ENCODE data around the gene DCP1A.

The DCP1A gene

DNA sequence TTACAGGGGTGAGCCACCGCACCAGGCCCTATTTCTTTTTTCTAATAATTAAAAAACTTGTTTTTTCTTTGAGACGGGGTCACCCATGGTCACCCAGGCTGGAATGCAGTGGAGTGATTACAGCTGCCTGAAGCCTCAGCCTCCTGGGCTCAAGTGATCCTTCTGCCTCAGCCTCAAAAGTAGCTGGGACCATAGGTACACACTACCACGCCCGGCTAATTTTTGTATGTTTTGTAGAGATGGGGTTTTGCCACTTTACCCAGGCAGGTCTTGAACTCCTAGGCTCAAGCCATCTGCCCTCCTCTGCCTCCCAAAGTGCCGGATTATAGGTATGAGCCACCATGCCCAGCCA is 90.7 kb downstream of the DCP1A start:
- Histone ChIP-seq H3K79me2 (ENCODE audit: insufficient read depth, low read length) (peaks cover 40% of the 10 kb centered on the region), H3K36me3 (ENCODE audit: low read length) (no peaks in the 10 kb centered on the region), H4K20me1 (ENCODE audit: low read depth, low read length) (peaks cover 12% of the 10 kb centered on the region; the same call in 1 of the 2 replicates), H3K4me3 (ENCODE audit: insufficient read depth, low read length, poor library complexity, severe bottlenecking) (no peak overlapping the region), H3K4me2 (ENCODE audit: low read depth, low read length, poor library complexity, severe bottlenecking) (no peak overlapping the region), H3F3A (ENCODE audit: insufficient read depth) (0 out of 2 replicates have a peak, but pooled peaks cover 3% of the 10 kb centered on the region), H3K27ac (ENCODE audit: low read depth, low read length) (no peak overlapping the region), H3K27me3 (ENCODE audit: low read length) (no peaks in the 10 kb centered on the region), H2AFZ (ENCODE audit: low read depth, low read length, severe bottlenecking) (no peak overlapping the region), H3K9me3 (ENCODE audit: insufficient read depth, low read length) (no peaks in the 10 kb centered on the region), H3K9ac (ENCODE audit: low read length) (no peak overlapping the region), H3K9me2 (replicated peaks; ENCODE audit: insufficient read depth, low read length) (no peaks in the 10 kb centered on the region)
- TF ChIP-seq CTCF (IDR thresholded peaks at IDR 0.05; ENCODE audit: insufficient read depth, low read length, poor library complexity, severe bottlenecking) (no peak), EZH2phosphoT487 (conservative IDR thresholded peaks at IDR 0.05; ENCODE audit: low read length) (no peak)

DNA sequence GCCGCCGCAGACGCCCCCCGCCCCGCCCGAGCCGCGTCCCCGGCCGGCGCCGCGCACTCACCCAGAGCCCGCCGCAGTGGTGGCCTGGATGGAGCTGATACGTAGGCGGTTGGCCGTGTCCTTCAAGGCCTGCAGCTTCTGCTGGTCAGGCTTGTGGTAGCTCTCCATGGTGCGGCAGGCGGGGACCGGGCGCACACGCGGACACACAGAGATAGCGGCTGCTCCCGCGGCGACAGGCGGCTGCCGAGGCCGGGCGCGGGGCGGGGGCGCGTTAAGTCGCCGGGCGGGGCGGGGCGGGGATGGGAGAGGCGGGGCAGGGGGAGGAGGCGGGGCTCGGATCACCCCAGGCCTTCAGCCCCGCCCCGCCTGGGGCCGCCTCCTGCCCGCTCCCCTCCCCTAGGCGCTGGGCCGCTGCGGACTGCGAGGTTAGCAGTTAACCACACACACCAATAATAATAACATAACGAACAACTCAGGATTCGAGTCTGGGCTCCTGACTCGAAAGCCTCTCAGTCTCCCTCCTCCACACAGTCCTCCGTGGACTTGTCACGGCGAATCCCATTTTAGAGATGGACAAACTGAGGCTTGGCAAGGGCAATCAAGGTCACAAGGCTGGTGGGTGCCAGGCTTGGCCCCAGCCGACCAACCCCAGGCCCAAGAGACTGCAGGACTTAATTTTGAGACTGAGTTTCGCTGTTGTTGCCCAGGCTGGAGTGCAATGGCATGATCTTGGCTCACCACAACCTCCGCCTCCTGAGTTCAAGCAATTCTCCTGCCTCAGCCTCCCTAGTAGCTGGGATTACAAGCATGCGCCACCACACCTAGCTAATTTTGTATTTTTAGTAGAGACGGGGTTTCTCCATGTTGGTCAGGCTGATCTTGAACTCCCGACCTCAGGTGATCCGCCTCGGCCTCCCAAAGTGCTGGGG is 91.3 kb downstream of the DCP1A start, which contains the start of gene TKT:
Gene TKT, minus strand, starts transcription at position 248 of the 929 bp plus-strand sequence. Its CDS starts 80 bp downstream, at position 168.
- Histone ChIP-seq H3K4me3 (ENCODE audit: insufficient read depth, low read length, poor library complexity, severe bottlenecking) (peak within 1 kb of the TSS; percentile 98), H3K9me2 (replicated peaks; ENCODE audit: insufficient read depth, low read length) (no peaks in the 10 kb centered on the region), H3K4me2 (ENCODE audit: low read depth, low read length, poor library complexity, severe bottlenecking) (peak within 1 kb of the TSS; percentile 79), H3K9ac (ENCODE audit: low read length) (peak within 1 kb of the TSS; percentile 95), H3K27ac (ENCODE audit: low read depth, low read length) (peak within 1 kb of the TSS; percentile 78), H3K27me3 (ENCODE audit: low read length) (no peaks in the 10 kb centered on the region), H2AFZ (ENCODE audit: low read depth, low read length, severe bottlenecking) (peak within 1 kb of the TSS; percentile 78), H3K79me2 (ENCODE audit: insufficient read depth, low read length) (peaks cover 46% of the 10 kb centered on the region), H3F3A (ENCODE audit: insufficient read depth) (0 out of 2 replicates have a peak, but pooled peaks cover 3% of the 10 kb centered on the region), H3K36me3 (ENCODE audit: low read length) (no peaks in the 10 kb centered on the region), H3K9me3 (ENCODE audit: insufficient read depth, low read length) (no peaks in the 10 kb centered on the region), H4K20me1 (ENCODE audit: low read depth, low read length) (peaks cover 12% of the 10 kb centered on the region; the same call in 1 of the 2 replicates)
- TF ChIP-seq CTCF (IDR thresholded peaks at IDR 0.05; ENCODE audit: insufficient read depth, low read length, poor library complexity, severe bottlenecking), result no peak
- no peak for TF ChIP-seq EZH2phosphoT487 (conservative IDR thresholded peaks at IDR 0.05; ENCODE audit: low read length)

DNA sequence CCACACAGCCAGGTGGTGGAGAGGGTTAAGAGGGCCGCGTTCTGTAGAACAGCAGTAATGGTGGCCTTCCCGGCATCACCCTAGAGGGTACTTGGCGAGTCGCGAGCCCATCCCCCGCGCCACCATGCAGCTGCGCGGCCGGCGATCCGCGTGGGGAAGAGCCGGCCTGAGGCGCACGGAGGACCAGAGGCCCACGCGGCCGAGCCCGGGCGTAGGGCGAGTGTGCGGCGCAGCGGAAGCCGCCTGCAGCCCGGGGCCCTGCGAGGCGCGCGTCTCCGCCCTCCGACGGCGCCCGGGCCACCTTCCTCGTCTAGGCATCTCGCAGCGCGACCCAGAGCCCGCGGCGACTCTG is 91.9 kb downstream of the DCP1A start:
- no peak for TF ChIP-seq EZH2phosphoT487 (conservative IDR thresholded peaks at IDR 0.05; ENCODE audit: low read length)
- no peak for TF ChIP-seq CTCF (IDR thresholded peaks at IDR 0.05; ENCODE audit: insufficient read depth, low read length, poor library complexity, severe bottlenecking)
- H2AFZ ChIP-seq (ENCODE audit: low read depth, low read length, severe bottlenecking), result peak overlapping the region; percentile 44
- H3K27me3 ChIP-seq (ENCODE audit: low read length), result no peaks in the 10 kb centered on the region
- peak overlapping the region; percentile 98 for H3K4me3 ChIP-seq (ENCODE audit: insufficient read depth, low read length, poor library complexity, severe bottlenecking)
- H4K20me1 ChIP-seq (ENCODE audit: low read depth, low read length), result peaks cover 12% of the 10 kb centered on the region; the same call in 1 of the 2 replicates
- no peaks in the 10 kb centered on the region for H3K9me3 ChIP-seq (ENCODE audit: insufficient read depth, low read length)
- peaks cover 53% of the 10 kb centered on the region for H3K79me2 ChIP-seq (ENCODE audit: insufficient read depth, low read length)
- H3K36me3 ChIP-seq (ENCODE audit: low read length), result no peaks in the 10 kb centered on the region
- H3K27ac ChIP-seq (ENCODE audit: low read depth, low read length), result peak overlapping the region; percentile 78
- 0 out of 2 replicates have a peak, but pooled peaks cover 3% of the 10 kb centered on the region for H3F3A ChIP-seq (ENCODE audit: insufficient read depth)
- H3K9ac ChIP-seq (ENCODE audit: low read length), result peak overlapping the region; percentile 95
- peak overlapping the region; percentile 79 for H3K4me2 ChIP-seq (ENCODE audit: low read depth, low read length, poor library complexity, severe bottlenecking)
- no peaks in the 10 kb centered on the region for H3K9me2 ChIP-seq (replicated peaks; ENCODE audit: insufficient read depth, low read length)
